AG04449 (cell line): Measurements from ENCODE around the gene AKT1S1.

ENCODE experiments used
- CTCF ChIA-PET: fragments of 350-600 bp; formaldehyde crosslinking; extraction: SDS; loops from one replicate; lab custom pipeline; 2021; ENCODE audit warnings: antibody characterized with exemption; lab: Yijun Ruan, JAX
- POLR2A ChIA-PET: fragments of 400-600, 350-600 bp; formaldehyde crosslinking; extraction: SDS; loops from one replicate; lab custom pipeline; 2020; ENCODE audit warnings: antibody characterized with exemption, inconsistent platforms; lab: Yijun Ruan, JAX
- DNase-seq: peaks from one replicate; pipeline ENCODE4 v3.0.0-alpha.2; 2010; ENCODE audit warnings: low read depth, low spot score
- H3K4me3 ChIP-seq: 2 replicates; pipeline ENCODE4 v1.5.1; 2011; ENCODE audit warnings: low read depth, mild to moderate bottlenecking, control low read depth, low read length
- TF ChIP-seq, protein P1 (sequence below): IDR thresholded peaks from one replicate; pipeline ENCODE4 v1.5.1; 2011; ENCODE audit warnings: mild to moderate bottlenecking, moderate library complexity, low read length, control low read depth, inconsistent platforms; ENCODE audit not compliant: insufficient read depth; ENCODE audit errors: missing control alignments

Gene AKT1S1

DNA sequence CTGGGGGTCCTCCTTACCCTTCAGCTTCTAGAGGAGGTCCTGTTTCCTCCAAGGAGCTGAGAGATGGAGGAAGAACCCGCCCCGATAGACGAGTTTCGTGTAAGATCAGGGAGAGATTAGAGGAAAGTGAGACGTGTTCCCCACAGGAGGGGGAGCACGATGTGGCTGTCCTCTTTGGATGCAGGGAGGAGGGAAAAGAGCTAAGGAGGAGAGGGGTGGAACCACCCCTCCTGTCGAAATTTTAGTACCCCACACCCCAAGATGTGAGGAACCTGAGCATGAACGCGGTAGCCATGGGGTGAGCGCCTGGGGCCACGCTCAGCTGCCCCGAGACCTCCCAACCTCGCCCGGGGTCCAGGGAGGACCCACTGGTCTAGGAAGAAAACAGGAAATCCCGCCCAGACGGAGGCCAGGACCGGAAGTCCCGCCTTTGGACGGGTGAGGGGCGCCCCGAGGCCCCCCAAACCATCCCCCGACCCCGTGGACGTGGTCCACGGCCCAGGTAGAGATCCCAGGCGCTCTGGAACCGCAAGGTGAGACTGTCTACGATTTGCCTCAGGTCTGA is 1.2 kb downstream of the AKT1S1 start:
- POLR2A ChIA-PET: interaction anchor here (1.0 to 2.0 kb wide), 5 partner anchors 9 to 64 kb away, joined by 3 to 7 read pairs (median 5); partner anchors contain the start of gene PTOV1
- CTCF ChIA-PET: interaction anchor here (0.5 to 1.6 kb wide), 3 partner anchors 11 to 627 kb away, joined by 3 read pairs; no protein-coding TSS in a partner anchor
- DNase-seq: no peak

GRCh38 chr19:49875177-49875576 is 2.0 kb downstream of the AKT1S1 start:
- ChIA-PET CTCF (interaction anchor here (0.5 to 1.6 kb wide), 2 partner anchors 10 to 626 kb away, joined by 3 read pairs; no protein-coding TSS in a partner anchor), POLR2A (interaction anchor here (2.0 kb wide), 1 partner anchor 16 kb away, joined by 7 read pairs; no protein-coding TSS in a partner anchor)
- TF ChIP-seq, protein P1, sequence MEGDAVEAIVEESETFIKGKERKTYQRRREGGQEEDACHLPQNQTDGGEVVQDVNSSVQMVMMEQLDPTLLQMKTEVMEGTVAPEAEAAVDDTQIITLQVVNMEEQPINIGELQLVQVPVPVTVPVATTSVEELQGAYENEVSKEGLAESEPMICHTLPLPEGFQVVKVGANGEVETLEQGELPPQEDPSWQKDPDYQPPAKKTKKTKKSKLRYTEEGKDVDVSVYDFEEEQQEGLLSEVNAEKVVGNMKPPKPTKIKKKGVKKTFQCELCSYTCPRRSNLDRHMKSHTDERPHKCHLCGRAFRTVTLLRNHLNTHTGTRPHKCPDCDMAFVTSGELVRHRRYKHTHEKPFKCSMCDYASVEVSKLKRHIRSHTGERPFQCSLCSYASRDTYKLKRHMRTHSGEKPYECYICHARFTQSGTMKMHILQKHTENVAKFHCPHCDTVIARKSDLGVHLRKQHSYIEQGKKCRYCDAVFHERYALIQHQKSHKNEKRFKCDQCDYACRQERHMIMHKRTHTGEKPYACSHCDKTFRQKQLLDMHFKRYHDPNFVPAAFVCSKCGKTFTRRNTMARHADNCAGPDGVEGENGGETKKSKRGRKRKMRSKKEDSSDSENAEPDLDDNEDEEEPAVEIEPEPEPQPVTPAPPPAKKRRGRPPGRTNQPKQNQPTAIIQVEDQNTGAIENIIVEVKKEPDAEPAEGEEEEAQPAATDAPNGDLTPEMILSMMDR: no peak
- DNase-seq: no peak
- peak overlapping the region; percentile 100 for H3K4me3 ChIP-seq

More for the DNA sequence above, 1.2 kb downstream of the AKT1S1 start:
- TF ChIP-seq, protein P1: no peak
- H3K4me3 ChIP-seq: peak overlapping the region; percentile 100

- no peak for DNase-seq
- peak overlapping the region; percentile 100; the same call in 1 of the 2 replicates for H3K4me3 ChIP-seq
- TF ChIP-seq, protein P1: no peak
- POLR2A ChIA-PET: interaction anchor here (2.0 kb wide), 1 partner anchor 16 kb away, joined by 7 read pairs; no protein-coding TSS in a partner anchor
- CTCF ChIA-PET: interaction anchor here (1.6 kb wide), 1 partner anchor 10 kb away, joined by 3 read pairs; no protein-coding TSS in a partner anchor
These were observed 2.5 kb downstream of the AKT1S1 start for GRCh38 chr19:49874503-49875157.

DNA sequence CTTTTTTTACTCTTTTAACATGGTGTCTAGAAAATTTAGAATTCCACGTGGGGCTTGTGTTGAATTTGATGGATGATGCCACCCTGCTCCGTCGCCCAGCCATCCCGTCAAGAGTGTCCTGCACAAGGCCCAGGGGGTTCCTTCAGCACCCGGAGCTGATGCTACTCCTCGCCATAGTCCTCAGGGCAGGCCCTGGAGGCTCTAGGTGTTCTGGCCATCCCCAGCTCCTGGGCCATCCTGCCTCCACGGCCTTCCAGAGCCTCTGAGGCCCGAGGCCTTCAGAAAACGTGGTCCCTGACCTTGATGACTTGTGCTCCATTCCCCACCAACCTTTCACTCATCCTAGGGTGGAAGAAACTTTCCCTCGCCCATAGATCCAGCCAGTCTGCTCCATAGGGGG is 3.3 kb downstream of the AKT1S1 start:
- H3K4me3 ChIP-seq: no peak overlapping the region
- TF ChIP-seq, protein P1: no peak
- CTCF ChIA-PET: no interaction called here
- DNase-seq: no peak
- POLR2A ChIA-PET: no interaction called here

- DNase-seq: no peak
- TF ChIP-seq, protein P1: no peak
- ChIA-PET CTCF (no interaction called here), POLR2A (no interaction called here)
- no peak overlapping the region for H3K4me3 ChIP-seq
These were observed 4.0 kb downstream of the AKT1S1 start for GRCh38 chr19:49873129-49873521.
